ENCODE results near the gene TGFBI.

Gene TGFBI

GRCh38 chr5:136054142-136055019 is 25.6 kb downstream of the TGFBI start:
- H3K4me3 ChIP-seq (ENCODE audit: low read depth, low read length), result no peak overlapping the region
- no peak for TF ChIP-seq CTCF (IDR thresholded peaks at IDR 0.05; ENCODE audit: low read depth, low read length)

- TF ChIP-seq CTCF (IDR thresholded peaks at IDR 0.05; ENCODE audit: low read depth, low read length), result no peak
- no peak overlapping the region for H3K4me3 ChIP-seq (ENCODE audit: low read depth, low read length)
Observed at GRCh38 chr5:136055612-136056309, 27.0 kb downstream of the TGFBI start.

- H3K4me3 ChIP-seq (ENCODE audit: low read depth, low read length), result no peak overlapping the region
- TF ChIP-seq CTCF (IDR thresholded peaks at IDR 0.05; ENCODE audit: low read depth, low read length), result no peak
Observed at GRCh38 chr5:136056336-136056735, 27.5 kb downstream of the TGFBI start.

- TF ChIP-seq CTCF (IDR thresholded peaks at IDR 0.05; ENCODE audit: low read depth, low read length), result no peak
- H3K4me3 ChIP-seq (ENCODE audit: low read depth, low read length), result no peak overlapping the region
Observed at GRCh38 chr5:136056771-136057335, 28.1 kb downstream of the TGFBI start.

- no peak overlapping the region for H3K4me3 ChIP-seq (ENCODE audit: low read depth, low read length)
- no peak for TF ChIP-seq CTCF (IDR thresholded peaks at IDR 0.05; ENCODE audit: low read depth, low read length)
Observed at GRCh38 chr5:136057401-136058038, 28.7 kb downstream of the TGFBI start.

- no peak overlapping the region for H3K4me3 ChIP-seq (ENCODE audit: low read depth, low read length)
- TF ChIP-seq CTCF (IDR thresholded peaks at IDR 0.05; ENCODE audit: low read depth, low read length), result peak; percentile 59; the same call in 1 of the 2 replicates
Observed at GRCh38 chr5:136058039-136058971, 29.5 kb downstream of the TGFBI start.
